ENCODE results near the gene BMX. TPM values are rescaled to one million over a fixed set of nuclear protein-coding genes. Genes with fewer than 3 reads are reported as not detected.
A peak's percentile ranks its signal among the peaks of the same experiment; 100 is the strongest.

Gene BMX
- total and polyA plus RNA-seq, 7 donors, result 0.39 to 1.2 (median 0.56) TPM

DNA sequence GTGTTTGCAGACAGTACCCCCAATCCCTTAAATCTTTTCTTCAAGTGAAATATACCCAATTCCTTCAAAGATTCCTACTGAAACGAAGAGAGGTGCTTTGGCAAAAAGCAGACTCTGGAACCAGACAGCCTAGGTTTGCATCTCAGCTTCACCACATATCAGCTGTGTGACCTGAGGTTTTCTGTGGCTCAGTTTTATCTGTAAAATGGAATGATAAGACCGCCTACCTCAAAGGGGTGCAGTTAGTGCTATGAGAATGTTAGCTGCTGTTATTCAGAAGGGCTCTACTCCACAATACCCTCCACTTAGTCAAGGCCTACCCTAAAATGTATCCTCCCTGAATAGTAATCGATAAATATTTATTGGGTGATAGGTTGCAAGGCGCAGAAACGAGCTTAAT is 8.1 kb upstream of the BMX start:
- Histone ChIP-seq H3K27ac (peak overlapping the region; percentile 78), H3K9me3 (no peaks in the 10 kb centered on the region), H3K27me3 (ENCODE audit: insufficient read depth in 3 of 3, low read length in 2 of 3) (peaks cover 0 to 6% (median 0%) of the 10 kb centered on the region in 3 donors), H3K4me3 (peak overlapping the region; percentile 74), H3K4me1 (no peaks in the 10 kb centered on the region), H3K36me3 (ENCODE audit: insufficient read depth in 1 of 2, low read depth in 1 of 2) (peaks cover 0 to 25% of the 10 kb centered on the region in 2 donors)
- intact Hi-C loops (cut with DNase I), result no loop called here
- DNase-seq (no peak), ATAC-seq (peak in 1 of 4 donors; percentile 20)
- TF ChIP-seq, protein P1, sequence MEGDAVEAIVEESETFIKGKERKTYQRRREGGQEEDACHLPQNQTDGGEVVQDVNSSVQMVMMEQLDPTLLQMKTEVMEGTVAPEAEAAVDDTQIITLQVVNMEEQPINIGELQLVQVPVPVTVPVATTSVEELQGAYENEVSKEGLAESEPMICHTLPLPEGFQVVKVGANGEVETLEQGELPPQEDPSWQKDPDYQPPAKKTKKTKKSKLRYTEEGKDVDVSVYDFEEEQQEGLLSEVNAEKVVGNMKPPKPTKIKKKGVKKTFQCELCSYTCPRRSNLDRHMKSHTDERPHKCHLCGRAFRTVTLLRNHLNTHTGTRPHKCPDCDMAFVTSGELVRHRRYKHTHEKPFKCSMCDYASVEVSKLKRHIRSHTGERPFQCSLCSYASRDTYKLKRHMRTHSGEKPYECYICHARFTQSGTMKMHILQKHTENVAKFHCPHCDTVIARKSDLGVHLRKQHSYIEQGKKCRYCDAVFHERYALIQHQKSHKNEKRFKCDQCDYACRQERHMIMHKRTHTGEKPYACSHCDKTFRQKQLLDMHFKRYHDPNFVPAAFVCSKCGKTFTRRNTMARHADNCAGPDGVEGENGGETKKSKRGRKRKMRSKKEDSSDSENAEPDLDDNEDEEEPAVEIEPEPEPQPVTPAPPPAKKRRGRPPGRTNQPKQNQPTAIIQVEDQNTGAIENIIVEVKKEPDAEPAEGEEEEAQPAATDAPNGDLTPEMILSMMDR (IDR thresholded peaks at IDR 0.05), result no peak
- WGBS, 3 donors, result 48 to 81% (median 66%) methylated on average over 5 of the region's 5 CpGs

DNA sequence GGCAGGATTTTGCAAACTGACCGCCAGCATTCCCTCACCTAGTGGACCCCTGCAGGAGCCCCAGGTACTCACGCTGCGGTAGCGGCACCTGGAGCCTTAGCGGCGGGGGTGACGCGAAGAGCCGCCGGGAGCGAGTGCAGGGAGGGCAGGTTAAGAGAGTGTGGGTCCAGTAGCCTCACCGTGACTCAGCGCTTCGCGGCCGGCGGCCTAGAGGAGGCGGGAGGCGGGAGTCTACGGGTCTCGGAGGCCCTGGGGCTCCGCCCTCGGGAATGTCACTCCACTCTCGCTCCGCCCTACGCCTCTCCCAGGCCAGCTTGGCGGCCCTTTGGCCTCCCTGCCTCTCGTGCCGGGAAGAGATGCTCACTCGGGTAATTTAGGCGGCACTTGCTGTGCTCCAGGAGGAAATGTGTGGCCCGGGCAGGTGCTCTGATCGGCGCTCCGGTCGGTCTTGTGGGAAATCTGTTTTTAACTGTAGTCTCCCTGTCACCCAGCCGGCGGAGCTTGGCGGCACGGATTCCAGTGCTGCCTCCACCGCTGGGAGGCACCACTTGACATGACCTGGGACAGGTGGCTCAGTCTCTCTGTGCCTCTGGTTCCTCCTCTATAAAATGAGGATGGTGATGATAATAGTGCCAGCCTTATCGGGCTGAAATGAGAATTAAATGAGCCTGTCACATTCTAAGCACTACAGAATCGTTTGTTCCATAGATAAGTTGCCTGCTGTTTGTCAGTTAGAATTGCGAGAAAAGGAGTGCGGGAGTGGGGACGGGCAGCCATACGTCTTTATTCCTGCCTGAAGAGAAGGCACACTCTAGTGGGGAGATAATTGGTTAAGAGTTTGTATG is 7.3 kb upstream of the BMX start, which contains the start of gene PIR:
TSS of gene PIR (minus strand) at position 216 of the 845 bp plus-strand sequence. CDS start 2,076 bp downstream, outside the sequence.
- TF ChIP-seq, protein P1 (IDR thresholded peaks at IDR 0.05), result peak; percentile 34
- WGBS, 3 donors, result 5 to 11% (median 9%) methylated on average over 24 to 47 of the region's 47 CpGs
- DNase-seq, result peak; percentile 89 to 93
- H3K27ac ChIP-seq, result peak within 1 kb of the TSS; percentile 78
- peaks cover 0 to 22% of the 10 kb centered on the region in 2 donors for H3K36me3 ChIP-seq (ENCODE audit: insufficient read depth in 1 of 2, low read depth in 1 of 2)
- no peaks in the 10 kb centered on the region for H3K9me3 ChIP-seq
- peaks cover 0 to 6% (median 0%) of the 10 kb centered on the region in 3 donors for H3K27me3 ChIP-seq (ENCODE audit: insufficient read depth in 3 of 3, low read length in 2 of 3)
- no peaks in the 10 kb centered on the region for H3K4me1 ChIP-seq
- intact Hi-C loops (cut with DNase I), result no loop called here
- ATAC-seq, result peak; percentile 98 to 99 (median 98)
- peak within 1 kb of the TSS; percentile 74 for H3K4me3 ChIP-seq

DNA sequence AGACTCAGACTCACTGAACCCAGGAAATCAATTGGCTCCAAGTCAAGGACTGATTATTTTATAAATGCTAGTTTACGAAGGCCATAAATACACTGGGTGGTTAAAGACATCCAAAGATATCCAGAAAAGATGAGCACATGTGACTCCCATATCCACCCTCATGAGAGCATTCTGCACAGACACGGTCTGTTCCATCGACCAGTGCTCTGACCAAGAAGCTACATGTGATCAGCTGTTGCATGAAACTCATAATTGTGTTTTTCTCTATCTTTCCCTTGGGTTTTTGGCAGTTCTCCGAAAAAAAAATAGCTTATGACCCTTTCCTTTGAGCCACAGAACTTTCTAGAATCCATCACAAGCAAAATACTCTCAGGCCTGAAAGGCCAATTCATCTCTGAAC is 4.8 kb upstream of the BMX start:
- Histone ChIP-seq H3K4me3 (no peak overlapping the region), H3K27ac (no peak overlapping the region), H3K36me3 (ENCODE audit: insufficient read depth in 1 of 2, low read depth in 1 of 2) (peaks cover 0 to 3% of the 10 kb centered on the region in 2 donors), H3K4me1 (no peaks in the 10 kb centered on the region), H3K9me3 (no peaks in the 10 kb centered on the region), H3K27me3 (ENCODE audit: insufficient read depth in 3 of 3, low read length in 2 of 3) (peaks cover 0 to 10% (median 0%) of the 10 kb centered on the region in 3 donors)
- ATAC-seq, result no peak
- DNase-seq, result no peak
- TF ChIP-seq, protein P1 (IDR thresholded peaks at IDR 0.05), result no peak
- intact Hi-C loops (cut with DNase I), result loop anchor here in 1 of 2 donors (5.0 kb wide), 1 partner anchor 72 kb away; no protein-coding TSS in a partner anchor
- 63 to 84% (median 77%) methylated on average over 4 of the region's 4 CpGs for WGBS, 3 donors

DNA sequence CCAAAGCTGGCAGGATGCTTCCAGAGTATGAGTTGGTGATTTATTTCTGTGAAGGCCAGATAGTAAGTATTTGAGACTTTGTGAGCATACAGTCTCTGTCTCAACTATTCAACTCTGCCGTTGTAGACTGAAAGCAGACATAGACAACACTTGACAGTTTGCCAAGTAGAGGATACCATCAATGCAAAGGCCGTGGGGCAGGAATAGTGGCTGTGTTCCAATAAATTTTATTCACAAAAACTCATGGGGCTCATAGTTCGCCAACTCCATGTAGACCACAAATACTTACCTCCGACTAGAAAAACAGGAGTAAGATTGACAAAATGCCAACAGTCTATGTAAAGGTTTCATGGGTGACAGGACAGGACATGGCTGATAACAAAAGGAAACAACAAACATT is 3.8 kb upstream of the BMX start:
- intact Hi-C loops (cut with DNase I), result loop anchor here in 1 of 2 donors (5.0 kb wide), 1 partner anchor 70 kb away; no protein-coding TSS in a partner anchor
- WGBS, 3 donors, result 40 to 51% (median 50%) methylated on average over 4 of the region's 4 CpGs
- H3K27me3 ChIP-seq (ENCODE audit: insufficient read depth in 3 of 3, low read length in 2 of 3), result peaks cover 0 to 10% (median 0%) of the 10 kb centered on the region in 3 donors

More for the DNA sequence above, 3.8 kb upstream of the BMX start:
- Histone ChIP-seq H3K9me3 (no peaks in the 10 kb centered on the region), H3K36me3 (ENCODE audit: insufficient read depth in 1 of 2, low read depth in 1 of 2) (no peaks in the 10 kb centered on the region), H3K27ac (no peak overlapping the region), H3K4me3 (no peak overlapping the region), H3K4me1 (no peaks in the 10 kb centered on the region)
- DNase-seq, result no peak
- ATAC-seq, result no peak
- TF ChIP-seq, protein P1 (IDR thresholded peaks at IDR 0.05), result no peak

All from psoas muscle (tissue), 8 donors.